Hepatocyte (in vitro differentiated cells): ENCODE measurements around the gene IKZF1.

Experiments used
- EZH2 ChIP-seq: fragments of 200-600 bp; sonication (generic); IDR thresholded peaks from 2 replicates; pipeline ENCODE4 v1.6.1; 2016; ENCODE audit warnings: antibody characterized with exemption, mild to moderate bottlenecking, borderline replicate concordance
- EZH2phosphoT487 ChIP-seq: fragments of 200-600 bp; sonication (generic); IDR thresholded peaks from one replicate; pipeline ENCODE4 v1.6.1; 2018; ENCODE audit warnings: antibody characterized with exemption, mild to moderate bottlenecking, low read depth, moderate library complexity; ENCODE audit not compliant: unreplicated experiment, severe bottlenecking
- TF ChIP-seq, protein P1 (sequence below): fragments of 200-600 bp; sonication (generic); IDR thresholded peaks from 2 replicates; pipeline ENCODE4 v1.5.1; 2016; ENCODE audit warnings: antibody characterized with exemption, mild to moderate bottlenecking; ENCODE audit not compliant: poor library complexity

DNA sequence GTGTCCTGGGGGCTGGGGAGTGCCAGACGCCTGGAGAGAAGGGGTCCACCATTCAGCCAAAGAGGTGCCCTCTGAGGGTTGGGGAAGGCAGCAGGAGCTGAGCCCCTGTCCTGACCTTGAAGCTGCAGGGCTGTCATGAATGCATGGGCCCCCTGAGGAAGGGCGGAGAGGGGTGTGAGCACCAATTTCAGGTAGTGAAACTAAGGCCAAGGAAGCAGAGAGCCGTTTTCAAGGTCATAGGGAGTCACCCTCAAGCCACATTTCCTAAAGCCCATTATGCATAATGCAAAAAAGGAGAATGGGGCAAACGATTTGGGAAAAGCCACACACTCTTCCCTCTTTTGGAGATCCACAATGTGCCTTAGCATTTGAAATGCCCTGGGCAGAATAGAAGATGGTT is 108.5 kb downstream of the IKZF1 start:
- TF ChIP-seq, protein P1, sequence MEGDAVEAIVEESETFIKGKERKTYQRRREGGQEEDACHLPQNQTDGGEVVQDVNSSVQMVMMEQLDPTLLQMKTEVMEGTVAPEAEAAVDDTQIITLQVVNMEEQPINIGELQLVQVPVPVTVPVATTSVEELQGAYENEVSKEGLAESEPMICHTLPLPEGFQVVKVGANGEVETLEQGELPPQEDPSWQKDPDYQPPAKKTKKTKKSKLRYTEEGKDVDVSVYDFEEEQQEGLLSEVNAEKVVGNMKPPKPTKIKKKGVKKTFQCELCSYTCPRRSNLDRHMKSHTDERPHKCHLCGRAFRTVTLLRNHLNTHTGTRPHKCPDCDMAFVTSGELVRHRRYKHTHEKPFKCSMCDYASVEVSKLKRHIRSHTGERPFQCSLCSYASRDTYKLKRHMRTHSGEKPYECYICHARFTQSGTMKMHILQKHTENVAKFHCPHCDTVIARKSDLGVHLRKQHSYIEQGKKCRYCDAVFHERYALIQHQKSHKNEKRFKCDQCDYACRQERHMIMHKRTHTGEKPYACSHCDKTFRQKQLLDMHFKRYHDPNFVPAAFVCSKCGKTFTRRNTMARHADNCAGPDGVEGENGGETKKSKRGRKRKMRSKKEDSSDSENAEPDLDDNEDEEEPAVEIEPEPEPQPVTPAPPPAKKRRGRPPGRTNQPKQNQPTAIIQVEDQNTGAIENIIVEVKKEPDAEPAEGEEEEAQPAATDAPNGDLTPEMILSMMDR = no peak
- TF ChIP-seq EZH2 = no peak
- no peak for TF ChIP-seq EZH2phosphoT487
